Heart right ventricle (tissue), 16 donors: Measurements from ENCODE around the gene PRRG3. TPM values are rescaled to one million over a fixed set of nuclear protein-coding genes. Genes with fewer than 3 reads are reported as not detected.

Experiments
- ATAC-seq, 8 donors: fragments of 200-7000 bp; cut with Tn5 transposase; one replicate each; pipeline ENCODE4 v1.9.1; 2020; ENCODE audit warnings: mild to moderate bottlenecking in 8 of 8, moderate library complexity in 8 of 8, moderate number of reproducible peaks in 1 of 8
- DNase-seq, 2 donors: peaks; one replicate each; pipeline ENCODE4 v3.0.0-alpha.2; 2020
- H3K27ac ChIP-seq, 10 donors: fragments of 200-600 bp; sonication (generic) in 2 of 10; one replicate each; pipeline versions ENCODE4 v1.5.0 to v1.8.0; 2020 to 2022; ENCODE audit warnings: mild to moderate bottlenecking in 3 of 10
- H3K27me3 ChIP-seq, 7 donors: fragments of 200-600 bp; one replicate each; pipeline ENCODE4 v1.8.0; 2021 to 2022; ENCODE audit warnings: mild to moderate bottlenecking in 2 of 7
- H3K36me3 ChIP-seq, 9 donors: fragments of 200-600 bp; sonication (generic) in 1 of 9; one replicate each; pipeline versions ENCODE4 v1.5.0 to v1.8.0; 2020 to 2022; ENCODE audit warnings: mild to moderate bottlenecking in 2 of 9
- H3K4me1 ChIP-seq, 9 donors: fragments of 200-600 bp; sonication (generic) in 1 of 9; one replicate each; pipeline versions ENCODE4 v1.5.0 to v1.8.0; 2020 to 2022; ENCODE audit warnings: mild to moderate bottlenecking in 4 of 9
- H3K4me3 ChIP-seq, 10 donors: fragments of 200-600 bp; sonication (generic) in 2 of 10; one replicate each; pipeline versions ENCODE4 v1.5.0 to v1.8.0; 2020 to 2022; ENCODE audit warnings: mild to moderate bottlenecking in 7 of 10, moderate library complexity in 2 of 10
- H3K9me3 ChIP-seq, 11 donors: fragments of 200-600 bp in 10 of 11; sonication (generic) in 2 of 11; one replicate each; pipeline versions ENCODE4 v1.5.0 to v1.8.0; 2013 to 2022; ENCODE audit warnings: mild to moderate bottlenecking in 2 of 11, control low read depth in 1 of 11, moderate library complexity in 1 of 11
- CTCF ChIP-seq, 9 donors: fragments of 200-600 bp; sonication (generic) in 2 of 9; IDR thresholded peaks; one replicate each; pipeline versions ENCODE4 v1.5.0 to v1.8.0; 2021 to 2022; ENCODE audit warnings: antibody characterized with exemption in 9 of 9, mild to moderate bottlenecking in 5 of 9, moderate library complexity in 1 of 9
- WGBS, 2 donors: extraction: QIAGEN DNeasy Blood & Tissue Kit; methylation state at CpG; one replicate each; pipeline ENCODE4 v1.1.7; 2013; ENCODE audit warnings: inconsistent platforms in 1 of 2; 5-methylcytosine and 5-hydroxymethylcytosine counted together
- intact Hi-C, 10 donors: fragments of 100-400 bp; cut with DNase I; formaldehyde crosslinking; loops; one replicate each; pipeline versions ENCODE4 v1.11.1 to v1.14.2; 2022
- polyA plus RNA-seq, 2 donors: library from polyadenylated mRNA; stranded (reverse); fragments of 200-250 nt; gene quantifications; one replicate each; pipeline ENCODE4 v1.2.3, GENCODE V29; 2013
- total RNA-seq, 10 donors: library from RNA; stranded (reverse); fragmentation: NEBNext Ultra II Directional in 3 of 10; extraction: Animal tissue kit (Norgen Biotek cat#: 25700) in 3 of 10; gene quantifications; one replicate each; pipeline versions ENCODE4 v1.2.1 to v1.2.4, GENCODE V29; 2021 to 2023
- donor health status: Arrhythmogenic right ventricular cardiomyopathy.
- donor health status: ischemic (EF 13 %, LVEDD 7.1; RV severe dilation, severe dysfunction).
- donor health status: healthy with polysubstance abuse.
- donor health status: DM: no; HTN: yes; CAD: no.
- donor health status: DM: no; HTN: no; CAD: no.
- donor health status: ischemic (EF 25% LVEDD 6.9; RV normal size, moderate dysfunction).
- donor health status: ischemic (EF 25% LVEDD 5.7; RV mildly dilated, moderate dysfunction).
- donor health status: healthy.
- donor health status: DM: yes; HTN: yes; CAD: no.
- donor health status: Ischemic cardiomyopathy.
- donor health status: ischemic (EF 35%, LVEDD 5.7; RV mildly dilated, moderate dysfunction).
- donor health status: nonischemic (EF 11% LVEDD 7.7; RV severe dilation, severe dysfunction).
- donor health status: DM: yes; HTN: yes; CAD: no.
- donor health status: PGD.
- donor health status: ischemic (EF 29% LVEDD 5.4; RV normal size, mild dysfunction).
- donor health status: nonischemic (EF 23%, LVEDD 6.1; RV moderate dilation, normal function).

The PRRG3 gene
- total and polyA plus RNA-seq, 12 donors: 0.20 to 4.4 (median 2.3) TPM

GRCh38 chrX:151725338-151725614 is 30.0 kb downstream of the PRRG3 start:
- DNase-seq: no peak
- TF ChIP-seq CTCF (IDR thresholded peaks at IDR 0.05): no peak
- 17 to 21% methylated on average over 1 of the region's 1 CpG for WGBS, 2 donors
- H3K4me3 ChIP-seq: no peak overlapping the region
- no peaks in the 10 kb centered on the region for H3K36me3 ChIP-seq
- peaks cover 0 to 18% (median 10%) of the 10 kb centered on the region in 9 donors for H3K4me1 ChIP-seq
- H3K9me3 ChIP-seq: no peaks in the 10 kb centered on the region
- H3K27ac ChIP-seq: peak overlapping the region in 4 of 10 donors; percentile 19 to 70 (median 66)
- peaks cover 0 to 4% (median 0%) of the 10 kb centered on the region in 7 donors for H3K27me3 ChIP-seq
- intact Hi-C loops: no loop called here
- no peak for ATAC-seq

GRCh38 chrX:151726751-151727150 is 31.5 kb downstream of the PRRG3 start:
- no peak for TF ChIP-seq CTCF (IDR thresholded peaks at IDR 0.05)
- H3K36me3 ChIP-seq: no peaks in the 10 kb centered on the region
- no peaks in the 10 kb centered on the region for H3K9me3 ChIP-seq
- H3K4me1 ChIP-seq: peaks cover 0 to 18% (median 10%) of the 10 kb centered on the region in 9 donors
- H3K27ac ChIP-seq: no peak overlapping the region
- intact Hi-C loops: no loop called here
- no peak overlapping the region for H3K4me3 ChIP-seq
- DNase-seq: no peak
- ATAC-seq: no peak
- 92 to 93% methylated on average over 5 of the region's 5 CpGs for WGBS, 2 donors
- H3K27me3 ChIP-seq: peaks cover 0 to 14% (median 0%) of the 10 kb centered on the region in 7 donors

GRCh38 chrX:151727346-151727745 is 32.1 kb downstream of the PRRG3 start:
- Histone ChIP-seq H3K27ac (no peak overlapping the region), H3K4me1 (peaks cover 0 to 17% (median 10%) of the 10 kb centered on the region in 9 donors), H3K27me3 (peaks cover 0 to 14% (median 0%) of the 10 kb centered on the region in 7 donors), H3K9me3 (no peaks in the 10 kb centered on the region), H3K36me3 (no peaks in the 10 kb centered on the region), H3K4me3 (no peak overlapping the region)
- ATAC-seq (no peak), DNase-seq (no peak)
- no peak for TF ChIP-seq CTCF (IDR thresholded peaks at IDR 0.05)
- intact Hi-C loops: no loop called here
- 92 to 93% methylated on average over 4 of the region's 4 CpGs for WGBS, 2 donors

GRCh38 chrX:151729056-151729725 is 33.9 kb downstream of the PRRG3 start:
- DNase-seq: no peak
- ATAC-seq: no peak
- 86 to 96% methylated on average over 4 of the region's 4 CpGs for WGBS, 2 donors
- H3K4me3 ChIP-seq: no peak overlapping the region
- H3K9me3 ChIP-seq: no peaks in the 10 kb centered on the region
- TF ChIP-seq CTCF (IDR thresholded peaks at IDR 0.05): no peak
- H3K27ac ChIP-seq: no peak overlapping the region
- no peaks in the 10 kb centered on the region for H3K36me3 ChIP-seq
- intact Hi-C loops: no loop called here
- H3K27me3 ChIP-seq: peaks cover 0 to 16% (median 0%) of the 10 kb centered on the region in 7 donors
- H3K4me1 ChIP-seq: peaks cover 0 to 15% (median 6%) of the 10 kb centered on the region in 9 donors
